Astrocyte of the cerebellum (primary cell): ENCODE results near the gene AMER2.

Source experiments
- DNase-seq: peaks from one replicate; pipeline ENCODE4 v3.0.0-alpha.2; 2011; ENCODE audit warnings: low read depth
- H3K4me3 ChIP-seq: 2 replicates; pipeline ENCODE4 v1.5.1; 2011; ENCODE audit warnings: mild to moderate bottlenecking, low read depth, low read length, moderate library complexity
- CTCF ChIP-seq: IDR thresholded peaks from 2 replicates; pipeline ENCODE4 v1.5.1; 2012; ENCODE audit warnings: low read length, low read depth, moderate library complexity, mild to moderate bottlenecking; ENCODE audit errors: missing control alignments
- in situ Hi-C: cut with HindIII; loops from 2 replicates; pipeline ENCODE4 v1.10.0; 2017; ENCODE audit warnings: low sequenced_read_pairs

The AMER2 gene

GRCh38 chr13:25171517-25172302 lies at the start of gene AMER2:
Gene AMER2 (minus strand): TSS chr13:25172288. CDS start chr13:25171619, 669 bp downstream.
- no peak for DNase-seq
- in situ Hi-C loops: no loop called here
- no peak for TF ChIP-seq CTCF
- peak within 1 kb of the TSS; percentile 41 for H3K4me3 ChIP-seq

GRCh38 chr13:25218019-25218418 lies 45.9 kb upstream of the AMER2 start:
- no peak for TF ChIP-seq CTCF
- H3K4me3 ChIP-seq: no peak overlapping the region
- in situ Hi-C loops: no loop called here
- DNase-seq: no peak

GRCh38 chr13:25217023-25217885 lies 45.2 kb upstream of the AMER2 start:
- in situ Hi-C loops: no loop called here
- no peak for DNase-seq
- no peak overlapping the region for H3K4me3 ChIP-seq
- no peak for TF ChIP-seq CTCF

- DNase-seq: no peak
- in situ Hi-C loops: no loop called here
- no peak for TF ChIP-seq CTCF
- H3K4me3 ChIP-seq: no peak overlapping the region
Measured at GRCh38 chr13:25215253-25215575, 43.1 kb upstream of the AMER2 start.

- peak; percentile 26 for DNase-seq
- in situ Hi-C loops: no loop called here
- no peak overlapping the region for H3K4me3 ChIP-seq
- peak; percentile 29 for TF ChIP-seq CTCF
Measured at GRCh38 chr13:25214491-25215252, 42.6 kb upstream of the AMER2 start.

GRCh38 chr13:25213715-25214114 lies 41.6 kb upstream of the AMER2 start:
- DNase-seq: no peak
- H3K4me3 ChIP-seq: no peak overlapping the region
- no peak for TF ChIP-seq CTCF
- in situ Hi-C loops: no loop called here
